H1 (cell line): ENCODE data around the gene ADCY5.

Source experiments
- POLR2AphosphoS5 ChIP-seq: IDR thresholded peaks from 2 replicates; pipeline ENCODE4 v1.6.1; 2011; ENCODE audit warnings: low read depth, low read length
- RNF2 ChIP-seq: fragments of 200-900, 300-1000 bp; sonication (generic); IDR thresholded peaks from 2 replicates; pipeline ENCODE4 v1.7.1; 2016; ENCODE audit warnings: borderline replicate concordance, low read depth, mild to moderate bottlenecking, antibody characterized with exemption, low read length; ENCODE audit not compliant: poor library complexity, severe bottlenecking; ENCODE audit errors: missing control alignments

DNA sequence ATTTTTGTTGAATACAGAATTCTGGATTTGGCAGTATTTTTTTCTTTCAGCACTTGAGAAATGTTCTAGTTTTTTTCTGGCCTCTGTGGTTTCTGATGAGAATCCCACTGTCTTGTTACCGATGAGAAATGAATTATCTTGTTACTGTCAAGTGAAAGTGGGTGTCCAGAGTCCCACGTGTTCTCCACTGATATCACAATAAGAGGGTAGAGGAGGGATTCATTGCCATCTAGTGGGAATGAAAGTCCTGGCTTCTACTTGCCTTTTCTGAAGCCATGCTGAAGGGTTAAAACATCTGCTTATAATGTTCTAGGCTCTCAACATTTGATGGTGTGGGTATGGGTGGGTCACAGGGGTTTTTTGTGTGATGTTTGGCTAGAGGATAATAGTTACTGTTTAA is 181.1 kb downstream of the ADCY5 start:
- TF ChIP-seq RNF2 (no peak), POLR2AphosphoS5 (no peak)
